HepG2 (cell line): ENCODE data around the gene FDPS. TPM values are rescaled to one million over a fixed set of nuclear protein-coding genes. Genes with fewer than 3 reads are reported as not detected.

Source experiments
- AFF4 ChIP-seq: sonication (generic); formaldehyde crosslinking; IDR thresholded peaks from 2 replicates; pipeline ENCODE4 v1.4.0; 2020; ENCODE audit warnings: missing genetic modification reagents
- DNMT3B ChIP-seq: conservative IDR thresholded peaks from 2 replicates; pipeline ENCODE4 v1.6.1; 2016; ENCODE audit warnings: missing biosample characterization, control low read depth
- HDAC2 ChIP-seq: sonication (generic); formaldehyde crosslinking; IDR thresholded peaks from 2 replicates; pipeline ENCODE4 v1.4.0; 2020; ENCODE audit warnings: missing genetic modification reagents
- HNRNPH1 ChIP-seq: fragments of 200-400 bp; formaldehyde crosslinking; optimal IDR thresholded peaks from 2 replicates; pipeline ENCODE3; 2017; ENCODE audit warnings: mild to moderate bottlenecking, low read depth, low read length
- IKZF1 ChIP-seq: fragments of 450-650 bp; IDR thresholded peaks from 2 replicates; pipeline ENCODE4 v1.7.1; 2016
- JUNB ChIP-seq: sonication (generic); formaldehyde crosslinking; IDR thresholded peaks from 2 replicates; pipeline ENCODE4 v1.8.0; 2022; ENCODE audit warnings: missing genetic modification reagents, mild to moderate bottlenecking, borderline replicate concordance
- KDM2A ChIP-seq: sonication (generic); formaldehyde crosslinking; IDR thresholded peaks from 2 replicates; pipeline ENCODE4 v1.4.0; 2020; ENCODE audit warnings: low read depth, missing genetic modification reagents, borderline replicate concordance
- KLF12 ChIP-seq: sonication (generic); formaldehyde crosslinking; IDR thresholded peaks from 2 replicates; pipeline ENCODE4 v1.4.0; 2020; ENCODE audit warnings: missing genetic modification reagents, borderline replicate concordance
- KLF13 ChIP-seq: sonication (generic); formaldehyde crosslinking; IDR thresholded peaks from 2 replicates; pipeline ENCODE4 v1.4.0; 2020; ENCODE audit warnings: mild to moderate bottlenecking, missing genetic modification reagents
- NCOR1 ChIP-seq: fragments of 200-600 bp; sonication (generic); IDR thresholded peaks from 2 replicates; pipeline ENCODE4 v1.7.0; 2017; ENCODE audit warnings: antibody characterized with exemption, low read length, borderline replicate concordance
- NFIC ChIP-seq: IDR thresholded peaks from 2 replicates; pipeline ENCODE4 v1.6.1; 2012; ENCODE audit warnings: mild to moderate bottlenecking, low read length, inconsistent platforms
- PTBP1 ChIP-seq: fragments of 200-400 bp; formaldehyde crosslinking; IDR thresholded peaks from 2 replicates; pipeline ENCODE4 v1.6.1; 2018; ENCODE audit warnings: low read length, low read depth; ENCODE audit not compliant: poor library complexity, severe bottlenecking
- RXRB ChIP-seq: IDR thresholded peaks from 2 replicates; pipeline ENCODE4 v1.6.1; 2016; ENCODE audit warnings: borderline replicate concordance, missing genetic modification reagents, missing compliant biosample characterization
- SIN3A ChIP-seq: IDR thresholded peaks from 2 replicates; pipeline ENCODE4 v1.6.1; 2011; ENCODE audit warnings: low read depth, mild to moderate bottlenecking, control low read depth, low read length, borderline replicate concordance
- YY1 ChIP-seq: IDR thresholded peaks from 2 replicates; pipeline ENCODE4 v1.6.1; 2011; ENCODE audit warnings: low read length, low read depth, moderate library complexity, mild to moderate bottlenecking; ENCODE audit not compliant: insufficient read depth, insufficient replicate concordance
- ZNF230 ChIP-seq: sonication (generic); formaldehyde crosslinking; IDR thresholded peaks from 2 replicates; pipeline ENCODE4 v1.4.0; 2020; ENCODE audit warnings: mild to moderate bottlenecking, missing genetic modification reagents
- ZNF235 ChIP-seq: sonication (generic); formaldehyde crosslinking; IDR thresholded peaks from 2 replicates; pipeline ENCODE4 v1.8.1; 2023; ENCODE audit warnings: mild to moderate bottlenecking, missing genetic modification reagents, borderline replicate concordance
- ZNF432 ChIP-seq: sonication (generic); formaldehyde crosslinking; IDR thresholded peaks from 2 replicates; pipeline ENCODE4 v1.5.0; 2020; ENCODE audit warnings: missing genetic modification reagents, mild to moderate bottlenecking, borderline replicate concordance
- ZNF644 ChIP-seq: IDR thresholded peaks from 2 replicates; pipeline ENCODE4 v1.6.1; 2016; ENCODE audit warnings: low read depth
- ZNF772 ChIP-seq: sonication (generic); formaldehyde crosslinking; IDR thresholded peaks from 2 replicates; pipeline ENCODE4 v1.5.0; 2020; ENCODE audit warnings: mild to moderate bottlenecking, missing genetic modification reagents
- ZNF781 ChIP-seq: sonication (generic); formaldehyde crosslinking; IDR thresholded peaks from 2 replicates; pipeline ENCODE4 v1.5.1; 2020; ENCODE audit warnings: borderline replicate concordance, mild to moderate bottlenecking, missing genetic modification reagents; ENCODE audit errors: not compliant biosample characterization
- polyA plus RNA-seq, 8 experiments: library from polyadenylated mRNA; depleted of rRNA in 3 of 8; stranded (reverse) in 7 of 8; unstranded in 1 of 8; fragments of >200 nt; fragmentation: Illumina TruSeq in 4 of 8; extraction: Trizol in 4 of 8; gene quantifications; 2 replicates each; pipeline versions ENCODE4 v1.2.1 to v1.2.3, GENCODE V29; 2011 to 2016; ENCODE audit warnings: low read depth in 4 of 8, missing spikeins in 1 of 8, mixed read lengths in 1 of 8; ENCODE audit not compliant: insufficient read depth in 1 of 8
- total RNA-seq, 5 experiments: library from RNA; depleted of rRNA; stranded (reverse); fragments of >200 nt; fragmentation: Illumina TruSeq; extraction: Trizol; gene quantifications; 2 replicates each; pipeline ENCODE4 v1.2.3, GENCODE V29; 2016; ENCODE audit warnings: low read depth in 1 of 5
- TF ChIP-seq, protein P1 (sequence below): IDR thresholded peaks from 2 replicates; pipeline ENCODE4 v1.6.1; 2016; ENCODE audit warnings: low read depth
- TF ChIP-seq, protein P2 (sequence below): sonication (generic); formaldehyde crosslinking; IDR thresholded peaks from 2 replicates; pipeline ENCODE4 v1.8.0; 2022; ENCODE audit warnings: missing genetic modification reagents, mild to moderate bottlenecking, borderline replicate concordance
- TF ChIP-seq, protein P3 (sequence below): sonication (generic); formaldehyde crosslinking; IDR thresholded peaks from 2 replicates; pipeline ENCODE4 v1.4.0; 2020; ENCODE audit warnings: missing genetic modification reagents

Gene FDPS
- total and polyA plus RNA-seq, 2 of the 13 experiments (the other 11 are each of a cell fraction or from before 2014, with no cell fraction given) = 264 to 519 TPM

DNA sequence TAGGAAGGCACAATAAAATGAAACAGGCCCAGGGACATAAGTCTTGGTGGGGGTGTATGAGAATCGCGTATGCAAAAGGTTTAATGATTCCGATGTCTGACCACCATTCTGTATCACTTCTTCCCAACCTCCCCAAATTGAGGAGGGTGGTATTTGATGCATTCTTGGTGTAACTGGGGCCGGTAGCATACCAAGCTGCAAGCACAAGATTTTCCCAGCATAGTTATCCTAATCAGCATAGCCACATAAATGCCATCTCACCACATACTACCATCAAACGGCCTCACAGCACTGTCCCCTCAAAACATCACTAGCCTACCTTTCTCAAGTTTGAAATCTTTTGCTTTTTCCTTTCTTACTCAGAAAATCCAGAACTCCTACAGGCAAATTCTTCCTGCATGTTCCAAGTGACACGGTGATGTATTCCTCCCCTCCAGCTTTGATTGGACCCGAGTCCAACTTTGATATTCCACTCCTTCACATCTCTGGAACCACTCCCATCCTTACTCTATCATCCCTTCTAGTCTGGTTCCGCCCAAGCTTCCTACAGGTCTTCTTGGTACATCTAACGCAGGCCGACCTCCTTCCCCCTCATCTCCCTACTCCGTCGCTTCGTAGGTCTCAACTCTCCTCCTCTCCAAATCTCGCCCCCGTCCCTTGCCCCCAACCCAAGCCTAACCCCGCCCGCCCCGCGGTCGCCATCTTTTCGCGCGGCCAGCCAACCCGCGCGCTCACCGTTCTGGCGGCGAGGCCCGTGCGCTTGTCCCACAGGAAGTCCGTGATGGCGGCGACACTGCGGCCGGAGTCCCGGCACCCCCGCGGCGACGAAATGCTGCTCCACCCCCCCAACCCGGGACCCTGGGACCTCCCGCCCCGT, 36.0 kb upstream of the FDPS start (continued):
- TF ChIP-seq ZNF644 (CRISPR knock-in tag) (no peak), DNMT3B (CRISPR knock-in tag) (no peak), AFF4 (no peak), SIN3A (no peak), ZNF235 (no peak), HDAC2 (CRISPR knock-in tag) (no peak), ZNF230 (CRISPR knock-in tag) (no peak), HNRNPH1 (no peak), KDM2A (CRISPR knock-in tag) (no peak), PTBP1 (no peak), ZNF781 (CRISPR knock-in tag) (no peak), ZNF432 (CRISPR knock-in tag) (no peak), NCOR1 (no peak), JUNB (CRISPR knock-in tag) (no peak), KLF13 (CRISPR knock-in tag) (no peak), YY1 (peak; percentile 92), RXRB (CRISPR knock-in tag) (no peak), NFIC (no peak), IKZF1 (no peak), KLF12 (no peak), ZNF772 (CRISPR knock-in tag) (no peak)
- TF ChIP-seq, protein P1, sequence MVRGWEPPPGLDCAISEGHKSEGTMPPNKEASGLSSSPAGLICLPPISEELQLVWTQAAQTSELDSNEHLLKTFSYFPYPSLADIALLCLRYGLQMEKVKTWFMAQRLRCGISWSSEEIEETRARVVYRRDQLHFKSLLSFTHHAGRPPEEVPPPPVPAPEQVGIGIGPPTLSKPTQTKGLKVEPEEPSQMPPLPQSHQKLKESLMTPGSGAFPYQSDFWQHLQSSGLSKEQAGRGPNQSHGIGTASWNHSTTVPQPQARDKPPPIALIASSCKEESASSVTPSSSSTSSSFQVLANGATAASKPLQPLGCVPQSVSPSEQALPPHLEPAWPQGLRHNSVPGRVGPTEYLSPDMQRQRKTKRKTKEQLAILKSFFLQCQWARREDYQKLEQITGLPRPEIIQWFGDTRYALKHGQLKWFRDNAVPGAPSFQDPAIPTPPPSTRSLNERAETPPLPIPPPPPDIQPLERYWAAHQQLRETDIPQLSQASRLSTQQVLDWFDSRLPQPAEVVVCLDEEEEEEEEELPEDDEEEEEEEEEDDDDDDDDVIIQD (CRISPR knock-in tag) = no peak
- TF ChIP-seq, protein P2, sequence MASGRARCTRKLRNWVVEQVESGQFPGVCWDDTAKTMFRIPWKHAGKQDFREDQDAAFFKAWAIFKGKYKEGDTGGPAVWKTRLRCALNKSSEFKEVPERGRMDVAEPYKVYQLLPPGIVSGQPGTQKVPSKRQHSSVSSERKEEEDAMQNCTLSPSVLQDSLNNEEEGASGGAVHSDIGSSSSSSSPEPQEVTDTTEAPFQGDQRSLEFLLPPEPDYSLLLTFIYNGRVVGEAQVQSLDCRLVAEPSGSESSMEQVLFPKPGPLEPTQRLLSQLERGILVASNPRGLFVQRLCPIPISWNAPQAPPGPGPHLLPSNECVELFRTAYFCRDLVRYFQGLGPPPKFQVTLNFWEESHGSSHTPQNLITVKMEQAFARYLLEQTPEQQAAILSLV (CRISPR knock-in tag) = no peak
- TF ChIP-seq, protein P3, sequence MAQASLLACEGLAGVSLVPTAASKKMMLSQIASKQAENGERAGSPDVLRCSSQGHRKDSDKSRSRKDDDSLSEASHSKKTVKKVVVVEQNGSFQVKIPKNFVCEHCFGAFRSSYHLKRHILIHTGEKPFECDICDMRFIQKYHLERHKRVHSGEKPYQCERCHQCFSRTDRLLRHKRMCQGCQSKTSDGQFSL (CRISPR knock-in tag) = peak; percentile 57; the same call in 1 of the 2 replicates
